Measurements from ENCODE around the gene TJP3.

DNA sequence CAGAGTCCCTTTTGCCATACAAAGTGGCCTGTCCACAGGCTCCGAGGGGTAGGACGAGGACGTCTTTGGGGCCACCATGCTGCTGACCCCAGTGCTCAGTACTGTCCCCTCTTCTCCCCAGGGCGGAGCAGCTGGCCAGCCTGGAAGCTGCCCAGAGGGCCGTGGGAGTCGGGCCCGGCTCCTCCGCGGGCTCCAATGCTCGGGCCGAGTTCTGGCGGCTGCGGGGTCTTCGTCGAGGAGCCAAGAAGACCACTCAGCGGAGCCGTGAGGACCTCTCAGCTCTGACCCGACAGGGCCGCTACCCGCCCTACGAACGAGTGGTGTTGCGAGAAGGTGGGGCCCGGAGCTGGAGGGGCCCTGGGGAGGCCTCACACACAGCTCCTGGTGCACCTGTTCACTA lies 32.2 kb downstream of the TJP3 start:
- TF ChIP-seq, protein P1, sequence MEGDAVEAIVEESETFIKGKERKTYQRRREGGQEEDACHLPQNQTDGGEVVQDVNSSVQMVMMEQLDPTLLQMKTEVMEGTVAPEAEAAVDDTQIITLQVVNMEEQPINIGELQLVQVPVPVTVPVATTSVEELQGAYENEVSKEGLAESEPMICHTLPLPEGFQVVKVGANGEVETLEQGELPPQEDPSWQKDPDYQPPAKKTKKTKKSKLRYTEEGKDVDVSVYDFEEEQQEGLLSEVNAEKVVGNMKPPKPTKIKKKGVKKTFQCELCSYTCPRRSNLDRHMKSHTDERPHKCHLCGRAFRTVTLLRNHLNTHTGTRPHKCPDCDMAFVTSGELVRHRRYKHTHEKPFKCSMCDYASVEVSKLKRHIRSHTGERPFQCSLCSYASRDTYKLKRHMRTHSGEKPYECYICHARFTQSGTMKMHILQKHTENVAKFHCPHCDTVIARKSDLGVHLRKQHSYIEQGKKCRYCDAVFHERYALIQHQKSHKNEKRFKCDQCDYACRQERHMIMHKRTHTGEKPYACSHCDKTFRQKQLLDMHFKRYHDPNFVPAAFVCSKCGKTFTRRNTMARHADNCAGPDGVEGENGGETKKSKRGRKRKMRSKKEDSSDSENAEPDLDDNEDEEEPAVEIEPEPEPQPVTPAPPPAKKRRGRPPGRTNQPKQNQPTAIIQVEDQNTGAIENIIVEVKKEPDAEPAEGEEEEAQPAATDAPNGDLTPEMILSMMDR (IDR thresholded peaks at IDR 0.05): no peak
- TF ChIP-seq POLR2A (IDR thresholded peaks at IDR 0.05): no peak
- no peak for TF ChIP-seq EP300 (IDR thresholded peaks at IDR 0.05)
- no peak for TF ChIP-seq POLR2AphosphoS5 (IDR thresholded peaks at IDR 0.05)
